NCI-H1092 treated with DMSO at 0.1 percent for 48 hours (cell line): Measurements from ENCODE around the gene IL17RD.

ENCODE experiments used
- DNase-seq: peaks from one replicate; lab custom pipeline; 2025; lab: John Stamatoyannopoulos, UW

The IL17RD gene

GRCh38 chr3:57065588-57065987, 99.6 kb downstream of the IL17RD start:
- DNase-seq: no peak

- no peak for DNase-seq
These were observed 100.6 kb downstream of the IL17RD start for GRCh38 chr3:57064572-57064971.

GRCh38 chr3:57064001-57064400, 101.2 kb downstream of the IL17RD start:
- DNase-seq: no peak

GRCh38 chr3:57063032-57063431, 102.1 kb downstream of the IL17RD start:
- DNase-seq: no peak

GRCh38 chr3:57062101-57062631, 103.0 kb downstream of the IL17RD start:
- DNase-seq: no peak

GRCh38 chr3:57061556-57061955, 103.6 kb downstream of the IL17RD start:
- no peak for DNase-seq

- no peak for DNase-seq
These were observed 104.9 kb downstream of the IL17RD start, which contains the start of gene SPATA12 for GRCh38 chr3:57060089-57060821. Gene SPATA12, plus strand, starts transcription at chr3:57060664. Its CDS starts 13,031 bp downstream, at chr3:57073695.

- DNase-seq: no peak
These were observed 105.7 kb downstream of the IL17RD start for GRCh38 chr3:57059411-57059810.

- no peak for DNase-seq
These were observed 107.8 kb downstream of the IL17RD start for GRCh38 chr3:57057351-57057750.

- no peak for DNase-seq
These were observed 112.0 kb downstream of the IL17RD start for GRCh38 chr3:57053122-57053521.

- DNase-seq: no peak
These were observed 112.5 kb downstream of the IL17RD start for GRCh38 chr3:57052662-57053061.

- no peak for DNase-seq
These were observed 116.4 kb downstream of the IL17RD start for GRCh38 chr3:57048728-57049127.

- DNase-seq: peak; percentile 65
These were observed 117.0 kb downstream of the IL17RD start for GRCh38 chr3:57048052-57048671.

- DNase-seq: peak; percentile 41
These were observed 118.9 kb downstream of the IL17RD start for GRCh38 chr3:57046101-57046765.

GRCh38 chr3:57043518-57043917, 121.6 kb downstream of the IL17RD start:
- DNase-seq: no peak

- DNase-seq: no peak
These were observed 123.5 kb downstream of the IL17RD start for GRCh38 chr3:57041674-57042073.
